Neural cell (in vitro differentiated cells): ENCODE results near the gene CA11.

Experiments
- CTCF ChIP-seq: fragments of 450-650 bp; IDR thresholded peaks from 2 replicates; pipeline ENCODE4 v1.5.1; 2014; ENCODE audit warnings: antibody characterized with exemption, mild to moderate bottlenecking, moderate library complexity; ENCODE audit not compliant: poor library complexity, severe bottlenecking
- EP300 ChIP-seq: fragments of 450-650 bp; conservative IDR thresholded peaks from 2 replicates; pipeline ENCODE4 v1.6.1; 2014; ENCODE audit warnings: antibody characterized with exemption, mild to moderate bottlenecking, moderate library complexity; ENCODE audit not compliant: poor library complexity, severe bottlenecking
- EZH2 ChIP-seq: fragments of 200-600, 300-800 bp; shearing (Covaris generic), sonication (generic); IDR thresholded peaks from 2 replicates; pipeline ENCODE4 v1.6.1; 2014; ENCODE audit warnings: antibody characterized with exemption, low read length, borderline replicate concordance, mild to moderate bottlenecking; ENCODE audit not compliant: insufficient read depth, poor library complexity, severe bottlenecking
- POLR2AphosphoS5 ChIP-seq: IDR thresholded peaks from 2 replicates; pipeline ENCODE4 v1.6.1; 2012
- RAD21 ChIP-seq: fragments of 450-650 bp; conservative IDR thresholded peaks from 2 replicates; pipeline ENCODE4 v1.6.1; 2014; ENCODE audit warnings: antibody characterized with exemption, mild to moderate bottlenecking, moderate library complexity
- SMC3 ChIP-seq: fragments of 450-650 bp; conservative IDR thresholded peaks from 2 replicates; pipeline ENCODE4 v1.6.1; 2014; ENCODE audit warnings: antibody characterized with exemption, mild to moderate bottlenecking, moderate library complexity; ENCODE audit not compliant: poor library complexity
- TAF1 ChIP-seq: IDR thresholded peaks from 2 replicates; pipeline ENCODE4 v1.6.1; 2012; ENCODE audit warnings: low read depth
- TF ChIP-seq, protein P1 (sequence below): IDR thresholded peaks from 2 replicates; pipeline ENCODE4 v1.6.1; 2012; ENCODE audit warnings: borderline replicate concordance

DNA sequence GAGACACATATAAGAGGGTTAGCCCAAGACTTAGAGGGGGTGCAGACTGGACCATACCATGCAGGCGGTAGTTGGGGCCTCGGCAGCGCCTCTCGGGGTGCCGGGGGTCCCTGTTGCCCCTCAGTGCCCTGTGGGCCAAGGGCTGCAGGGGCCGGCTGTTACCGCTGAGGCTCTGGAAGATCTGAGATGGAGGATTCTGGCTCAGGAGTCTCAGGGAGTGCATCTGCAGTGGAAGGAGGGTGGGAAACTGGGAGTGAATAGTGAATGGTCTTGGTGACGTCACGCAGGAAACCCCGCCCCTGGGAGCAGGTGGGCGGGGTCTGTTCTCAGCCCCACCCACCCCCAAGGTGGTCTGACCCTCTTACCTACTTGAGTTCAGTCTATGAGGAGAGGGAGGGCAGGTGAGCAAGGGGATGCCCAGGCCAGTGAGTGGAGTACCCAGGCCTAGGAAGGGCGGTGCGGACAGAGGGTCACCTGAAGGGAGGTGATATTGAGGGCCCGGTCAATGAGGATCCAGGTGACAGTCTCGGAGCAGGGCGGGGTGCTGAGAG is 7.1 kb downstream of the CA11 start:
- no peak for TF ChIP-seq EP300
- TF ChIP-seq, protein P1, sequence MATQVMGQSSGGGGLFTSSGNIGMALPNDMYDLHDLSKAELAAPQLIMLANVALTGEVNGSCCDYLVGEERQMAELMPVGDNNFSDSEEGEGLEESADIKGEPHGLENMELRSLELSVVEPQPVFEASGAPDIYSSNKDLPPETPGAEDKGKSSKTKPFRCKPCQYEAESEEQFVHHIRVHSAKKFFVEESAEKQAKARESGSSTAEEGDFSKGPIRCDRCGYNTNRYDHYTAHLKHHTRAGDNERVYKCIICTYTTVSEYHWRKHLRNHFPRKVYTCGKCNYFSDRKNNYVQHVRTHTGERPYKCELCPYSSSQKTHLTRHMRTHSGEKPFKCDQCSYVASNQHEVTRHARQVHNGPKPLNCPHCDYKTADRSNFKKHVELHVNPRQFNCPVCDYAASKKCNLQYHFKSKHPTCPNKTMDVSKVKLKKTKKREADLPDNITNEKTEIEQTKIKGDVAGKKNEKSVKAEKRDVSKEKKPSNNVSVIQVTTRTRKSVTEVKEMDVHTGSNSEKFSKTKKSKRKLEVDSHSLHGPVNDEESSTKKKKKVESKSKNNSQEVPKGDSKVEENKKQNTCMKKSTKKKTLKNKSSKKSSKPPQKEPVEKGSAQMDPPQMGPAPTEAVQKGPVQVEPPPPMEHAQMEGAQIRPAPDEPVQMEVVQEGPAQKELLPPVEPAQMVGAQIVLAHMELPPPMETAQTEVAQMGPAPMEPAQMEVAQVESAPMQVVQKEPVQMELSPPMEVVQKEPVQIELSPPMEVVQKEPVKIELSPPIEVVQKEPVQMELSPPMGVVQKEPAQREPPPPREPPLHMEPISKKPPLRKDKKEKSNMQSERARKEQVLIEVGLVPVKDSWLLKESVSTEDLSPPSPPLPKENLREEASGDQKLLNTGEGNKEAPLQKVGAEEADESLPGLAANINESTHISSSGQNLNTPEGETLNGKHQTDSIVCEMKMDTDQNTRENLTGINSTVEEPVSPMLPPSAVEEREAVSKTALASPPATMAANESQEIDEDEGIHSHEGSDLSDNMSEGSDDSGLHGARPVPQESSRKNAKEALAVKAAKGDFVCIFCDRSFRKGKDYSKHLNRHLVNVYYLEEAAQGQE, result no peak
- no peak for TF ChIP-seq CTCF
- TF ChIP-seq POLR2AphosphoS5, result no peak
- TF ChIP-seq EZH2, result no peak
- TF ChIP-seq RAD21, result no peak
- TF ChIP-seq SMC3, result no peak
- no peak for TF ChIP-seq TAF1
